CD8-positive, alpha-beta memory T cell (primary cell): ENCODE data around the gene PTPN18. TPM values are rescaled to one million over a fixed set of nuclear protein-coding genes. Genes with fewer than 3 reads are reported as not detected.

ENCODE experiments used
- CTCF ChIA-PET: fragments of 350-600 bp; sonication (Branson Sonifier 250); formaldehyde crosslinking; loops from one replicate; lab custom pipeline; 2021; ENCODE audit warnings: antibody characterized with exemption; lab: Charles Lee
- POLR2A ChIA-PET: fragments of 350-600 bp; sonication (Branson Sonifier 250); formaldehyde crosslinking; loops from one replicate; lab custom pipeline; 2021; ENCODE audit warnings: antibody characterized with exemption; lab: Charles Lee
- DNase-seq, 5 donors: peaks; one replicate each; pipeline versions ENCODE4 v3.0.0 to v3.0.0-alpha.2; 2020 to 2022; ENCODE audit warnings: mixed read lengths in 1 of 5
- H3K27ac ChIP-seq: one replicate; pipeline ENCODE4 v1.7.0; 2013; ENCODE audit warnings: low read depth, mild to moderate bottlenecking, low read length, moderate library complexity
- H3K27me3 ChIP-seq: 2 replicates; pipeline ENCODE4 v1.7.0; 2013; ENCODE audit warnings: low read length, mild to moderate bottlenecking; ENCODE audit not compliant: insufficient read depth, poor library complexity, severe bottlenecking
- H3K36me3 ChIP-seq: 2 replicates; pipeline ENCODE4 v1.7.0; 2013; ENCODE audit warnings: mild to moderate bottlenecking, low read length, moderate library complexity; ENCODE audit not compliant: insufficient read depth
- H3K4me1 ChIP-seq: 2 replicates; pipeline ENCODE4 v1.7.0; 2013; ENCODE audit warnings: mild to moderate bottlenecking, low read length, moderate library complexity; ENCODE audit not compliant: insufficient read depth
- H3K4me3 ChIP-seq: 2 replicates; pipeline ENCODE4 v1.7.0; 2013; ENCODE audit warnings: mild to moderate bottlenecking, low read length
- H3K9me3 ChIP-seq: 2 replicates; pipeline ENCODE4 v1.7.0; 2013; ENCODE audit warnings: mild to moderate bottlenecking, low read length
- H3K27ac Mint-ChIP-seq, 8 donors: one replicate each; pipeline ENCODE4 v1.8.0; 2020 to 2021; ENCODE audit warnings: mixed read lengths in 8 of 8, mild to moderate bottlenecking in 6 of 8, inconsistent platforms in 3 of 8, moderate library complexity in 3 of 8
- H3K27me3 Mint-ChIP-seq, 2 donors: one replicate each; pipeline ENCODE4 v1.8.0; 2020 to 2021; ENCODE audit warnings: mixed read lengths in 2 of 2, mild to moderate bottlenecking in 1 of 2, moderate library complexity in 1 of 2
- H3K36me3 Mint-ChIP-seq, 3 donors: one replicate each; pipeline ENCODE4 v1.8.0; 2020 to 2021; ENCODE audit warnings: mixed read lengths in 3 of 3, inconsistent platforms in 1 of 3, mild to moderate bottlenecking in 1 of 3
- H3K4me1 Mint-ChIP-seq, 3 donors: one replicate each; pipeline ENCODE4 v1.8.0; 2020 to 2021; ENCODE audit warnings: mixed read lengths in 3 of 3, inconsistent platforms in 1 of 3, mild to moderate bottlenecking in 1 of 3
- H3K4me3 Mint-ChIP-seq, 7 donors: one replicate each; pipeline ENCODE4 v1.8.0; 2020 to 2021; ENCODE audit warnings: mixed read lengths in 7 of 7, mild to moderate bottlenecking in 6 of 7, moderate library complexity in 4 of 7, inconsistent platforms in 2 of 7
- H3K9me3 Mint-ChIP-seq, 5 donors: one replicate each; pipeline ENCODE4 v1.8.0; 2020 to 2022; ENCODE audit warnings: mixed read lengths in 5 of 5, mild to moderate bottlenecking in 3 of 5, moderate library complexity in 2 of 5, inconsistent platforms in 1 of 5
- polyA plus RNA-seq: library from polyadenylated mRNA; unstranded; fragments of 300-500 nt; fragmentation: Illumina TruSeq; gene quantifications from one replicate; pipeline ENCODE4 v1.2.3, GENCODE V29; 2021
- total RNA-seq, 2 experiments: library from RNA; stranded (reverse); gene quantifications; one replicate each; pipeline ENCODE4 v1.2.3, GENCODE V29; 2021

Gene PTPN18
- total and polyA plus RNA-seq, 3 experiments from 2014 or later, result 55.1 to 77.7 (median 60.0) TPM

GRCh38 chr2:130357864-130358263 is 2.0 kb downstream of the PTPN18 start:
- POLR2A ChIA-PET, result no interaction called here

GRCh38 chr2:130358420-130359350 is 2.8 kb downstream of the PTPN18 start:
- Histone ChIP-seq H3K4me3 (no peak overlapping the region), H3K36me3 (no peaks in the 10 kb centered on the region), H3K9me3 (no peaks in the 10 kb centered on the region), H3K4me1 (peaks cover 5% of the 10 kb centered on the region), H3K27me3 (no peaks in the 10 kb centered on the region), H3K27ac (no peak overlapping the region)
- Mint-ChIP-seq H3K27ac (no peak overlapping the region), H3K9me3 (no peaks in the 10 kb centered on the region), H3K4me3 (peak overlapping the region in 1 of 7 donors; percentile 75), H3K36me3 (peaks cover 0 to 2% (median 1%) of the 10 kb centered on the region in 3 donors), H3K4me1 (peaks cover 14 to 15% (median 15%) of the 10 kb centered on the region in 3 donors), H3K27me3 (peaks cover 0 to 1% of the 10 kb centered on the region in 2 donors)
- POLR2A ChIA-PET, result no interaction called here
- no peak for DNase-seq
- CTCF ChIA-PET, result no interaction called here

More at GRCh38 chr2:130357864-130358263, 2.0 kb downstream of the PTPN18 start:
- no peak for DNase-seq
- Histone ChIP-seq H3K27me3 (no peaks in the 10 kb centered on the region), H3K4me1 (peaks cover 5% of the 10 kb centered on the region), H3K9me3 (no peaks in the 10 kb centered on the region), H3K36me3 (no peaks in the 10 kb centered on the region), H3K27ac (no peak overlapping the region), H3K4me3 (no peak overlapping the region)
- Mint-ChIP-seq H3K9me3 (no peaks in the 10 kb centered on the region), H3K27me3 (peaks cover 0 to 1% of the 10 kb centered on the region in 2 donors), H3K27ac (no peak overlapping the region), H3K36me3 (peaks cover 0 to 2% (median 1%) of the 10 kb centered on the region in 3 donors), H3K4me3 (no peak overlapping the region), H3K4me1 (peaks cover 14 to 15% (median 15%) of the 10 kb centered on the region in 3 donors)
- CTCF ChIA-PET, result interaction anchor here (1.4 kb wide), 1 partner anchor 15 kb away, joined by 4 read pairs; no protein-coding TSS in a partner anchor

GRCh38 chr2:130359466-130359865 is 3.6 kb downstream of the PTPN18 start:
- peaks cover 0 to 1% of the 10 kb centered on the region in 2 donors for H3K27me3 Mint-ChIP-seq
- peaks cover 0 to 2% (median 1%) of the 10 kb centered on the region in 3 donors for H3K36me3 Mint-ChIP-seq
- H3K27ac Mint-ChIP-seq, result no peak overlapping the region
- H3K4me1 Mint-ChIP-seq, result peaks cover 9 to 13% (median 12%) of the 10 kb centered on the region in 3 donors
- Histone ChIP-seq H3K36me3 (no peaks in the 10 kb centered on the region), H3K4me1 (peaks cover 5% of the 10 kb centered on the region), H3K27ac (no peak overlapping the region), H3K27me3 (no peaks in the 10 kb centered on the region), H3K9me3 (no peaks in the 10 kb centered on the region), H3K4me3 (no peak overlapping the region)
- no peak for DNase-seq
- H3K9me3 Mint-ChIP-seq, result no peaks in the 10 kb centered on the region
- ChIA-PET POLR2A (no interaction called here), CTCF (no interaction called here)
- no peak overlapping the region for H3K4me3 Mint-ChIP-seq

GRCh38 chr2:130363479-130363878 is 7.6 kb downstream of the PTPN18 start:
- H3K9me3 ChIP-seq, result no peaks in the 10 kb centered on the region
- Mint-ChIP-seq H3K4me1 (no peaks in the 10 kb centered on the region), H3K4me3 (no peak overlapping the region), H3K9me3 (no peaks in the 10 kb centered on the region), H3K36me3 (peaks cover 0 to 2% (median 0%) of the 10 kb centered on the region in 3 donors), H3K27ac (no peak overlapping the region), H3K27me3 (peaks cover 0 to 1% of the 10 kb centered on the region in 2 donors)
- no peak for DNase-seq
- ChIA-PET POLR2A (no interaction called here), CTCF (no interaction called here)
- H3K27me3 ChIP-seq, result no peaks in the 10 kb centered on the region
- no peak overlapping the region for H3K4me3 ChIP-seq
- no peak overlapping the region for H3K27ac ChIP-seq
- H3K36me3 ChIP-seq, result no peaks in the 10 kb centered on the region
- H3K4me1 ChIP-seq, result no peaks in the 10 kb centered on the region

- H3K27ac Mint-ChIP-seq, result no peak overlapping the region
Observed at GRCh38 chr2:130365075-130365474, 9.2 kb downstream of the PTPN18 start.

GRCh38 chr2:130365963-130366362 is 10.1 kb downstream of the PTPN18 start:
- H3K4me3 ChIP-seq, result no peak overlapping the region
- Mint-ChIP-seq H3K27ac (no peak overlapping the region), H3K27me3 (peaks cover 0 to 1% of the 10 kb centered on the region in 2 donors), H3K9me3 (no peaks in the 10 kb centered on the region), H3K4me3 (no peak overlapping the region), H3K36me3 (no peaks in the 10 kb centered on the region), H3K4me1 (peaks cover 12 to 16% (median 15%) of the 10 kb centered on the region in 3 donors)
- no peaks in the 10 kb centered on the region for H3K27me3 ChIP-seq
- no peak for DNase-seq
- H3K36me3 ChIP-seq, result no peaks in the 10 kb centered on the region
- no peak overlapping the region for H3K27ac ChIP-seq
- H3K4me1 ChIP-seq, result peaks cover 15% of the 10 kb centered on the region
- H3K9me3 ChIP-seq, result no peaks in the 10 kb centered on the region
- ChIA-PET POLR2A (no interaction called here), CTCF (no interaction called here)

More at GRCh38 chr2:130365075-130365474, 9.2 kb downstream of the PTPN18 start:
- Mint-ChIP-seq H3K9me3 (no peaks in the 10 kb centered on the region), H3K4me1 (peaks cover 3 to 7% (median 6%) of the 10 kb centered on the region in 3 donors), H3K4me3 (no peak overlapping the region), H3K27me3 (peaks cover 0 to 1% of the 10 kb centered on the region in 2 donors), H3K36me3 (peaks cover 0 to 2% (median 0%) of the 10 kb centered on the region in 3 donors)
- Histone ChIP-seq H3K4me1 (peaks cover 6% of the 10 kb centered on the region), H3K36me3 (no peaks in the 10 kb centered on the region), H3K27me3 (no peaks in the 10 kb centered on the region), H3K4me3 (no peak overlapping the region), H3K27ac (no peak overlapping the region), H3K9me3 (no peaks in the 10 kb centered on the region)
- CTCF ChIA-PET, result no interaction called here
- POLR2A ChIA-PET, result no interaction called here
- DNase-seq, result no peak

GRCh38 chr2:130366720-130367119 is 10.9 kb downstream of the PTPN18 start:
- H3K4me1 ChIP-seq, result peaks cover 21% of the 10 kb centered on the region
- Mint-ChIP-seq H3K27me3 (peaks cover 0 to 1% of the 10 kb centered on the region in 2 donors), H3K9me3 (no peaks in the 10 kb centered on the region), H3K4me3 (no peak overlapping the region), H3K36me3 (peaks cover 0 to under 1% (median 0%) of the 10 kb centered on the region in 3 donors), H3K27ac (no peak overlapping the region), H3K4me1 (peaks cover 17 to 23% (median 22%) of the 10 kb centered on the region in 3 donors)
- no peaks in the 10 kb centered on the region for H3K27me3 ChIP-seq
- POLR2A ChIA-PET, result no interaction called here
- H3K4me3 ChIP-seq, result no peak overlapping the region
- CTCF ChIA-PET, result no interaction called here
- no peak for DNase-seq
- no peaks in the 10 kb centered on the region for H3K9me3 ChIP-seq
- H3K36me3 ChIP-seq, result no peaks in the 10 kb centered on the region
- H3K27ac ChIP-seq, result no peak overlapping the region

GRCh38 chr2:130368786-130369185 is 12.9 kb downstream of the PTPN18 start:
- no peaks in the 10 kb centered on the region for H3K27me3 Mint-ChIP-seq
- CTCF ChIA-PET, result no interaction called here
- no peaks in the 10 kb centered on the region for H3K27me3 ChIP-seq
- POLR2A ChIA-PET, result interaction anchor here (3.1 kb wide), 1 partner anchor 26 kb away, joined by 16 read pairs; the partner anchor contains the start of gene IMP4
- H3K9me3 Mint-ChIP-seq, result no peaks in the 10 kb centered on the region
- DNase-seq, result no peak
- no peaks in the 10 kb centered on the region for H3K9me3 ChIP-seq
- no peak overlapping the region for H3K4me3 Mint-ChIP-seq
- H3K4me1 Mint-ChIP-seq, result peaks cover 30 to 38% (median 35%) of the 10 kb centered on the region in 3 donors
- no peaks in the 10 kb centered on the region for H3K36me3 ChIP-seq
- no peak overlapping the region for H3K27ac Mint-ChIP-seq
- no peak overlapping the region for H3K4me3 ChIP-seq
- H3K4me1 ChIP-seq, result peaks cover 30% of the 10 kb centered on the region
- H3K27ac ChIP-seq, result no peak overlapping the region
- H3K36me3 Mint-ChIP-seq, result peaks cover 0 to 9% (median under 1%) of the 10 kb centered on the region in 3 donors
